Putamen (tissue), 1 donor: ENCODE data around the gene ZNF628.

Experiments used
- DNase-seq: peaks from one replicate; pipeline ENCODE4 v3.0.0-alpha.2; 2016; ENCODE audit warnings: low spot score

The ZNF628 gene

GRCh38 chr19:55465460-55466240 lies 10.8 kb upstream of the ZNF628 start:
- DNase-seq: no peak

GRCh38 chr19:55466241-55466614 lies 10.2 kb upstream of the ZNF628 start:
- DNase-seq: no peak

GRCh38 chr19:55467236-55468053 lies 9.0 kb upstream of the ZNF628 start:
- no peak for DNase-seq

GRCh38 chr19:55468054-55468393 lies 8.4 kb upstream of the ZNF628 start:
- DNase-seq: no peak

GRCh38 chr19:55471266-55471665 lies 5.2 kb upstream of the ZNF628 start:
- no peak for DNase-seq

GRCh38 chr19:55472463-55472862 lies 4.0 kb upstream of the ZNF628 start:
- no peak for DNase-seq

GRCh38 chr19:55473225-55474012 lies 3.0 kb upstream of the ZNF628 start:
- DNase-seq: no peak

- DNase-seq: no peak
Observed at GRCh38 chr19:55474269-55475265, 1.9 kb upstream of the ZNF628 start.

- no peak for DNase-seq
Observed at GRCh38 chr19:55477905-55478304, 1.5 kb downstream of the ZNF628 start.

GRCh38 chr19:55478364-55478763 lies 1.9 kb downstream of the ZNF628 start:
- DNase-seq: no peak

GRCh38 chr19:55479045-55479444 lies 2.6 kb downstream of the ZNF628 start:
- DNase-seq: no peak

- no peak for DNase-seq
Observed at GRCh38 chr19:55479451-55480230, 3.2 kb downstream of the ZNF628 start.

GRCh38 chr19:55481148-55481793 lies 4.9 kb downstream of the ZNF628 start:
- no peak for DNase-seq

- DNase-seq: no peak
Observed at GRCh38 chr19:55481794-55482155, 5.4 kb downstream of the ZNF628 start.

- no peak for DNase-seq
Observed at GRCh38 chr19:55482156-55482961, 5.9 kb downstream of the ZNF628 start.

- no peak for DNase-seq
Observed at GRCh38 chr19:55482967-55483705, 6.7 kb downstream of the ZNF628 start.

- no peak for DNase-seq
Observed at GRCh38 chr19:55483706-55484592, 7.5 kb downstream of the ZNF628 start.
